ENCODE data around the gene SH2D4B. TPM values are rescaled to one million over a fixed set of nuclear protein-coding genes. Genes with fewer than 3 reads are reported as not detected.
A peak's percentile ranks its signal among the peaks of the same experiment; 100 is the strongest.

The SH2D4B gene
- total and polyA plus RNA-seq, 2 of the 13 experiments (the other 11 are each of a cell fraction or from before 2014, with no cell fraction given), result not detected

GRCh38 chr10:80491251-80492102 lies 46.2 kb upstream of the SH2D4B start (continued):
- 0 out of 2 replicates have a peak, but pooled peaks have one; percentile 27 for TF ChIP-seq ZC3H13 (CRISPR knock-in tag; IDR thresholded peaks at IDR 0.05)
- no peak for TF ChIP-seq ZNF839 (CRISPR knock-in tag; IDR thresholded peaks at IDR 0.05; ENCODE audit: borderline replicate concordance)
- TF ChIP-seq ZBTB7B (CRISPR knock-in tag; IDR thresholded peaks at IDR 0.05), result peak; percentile 83
- TF ChIP-seq ZNF691 (CRISPR knock-in tag; IDR thresholded peaks at IDR 0.05; ENCODE audit: borderline replicate concordance, low read depth), result no peak
- TF ChIP-seq RXRA (CRISPR knock-in tag; IDR thresholded peaks at IDR 0.05), result peak; percentile 73; the same call in 1 of the 2 replicates
- 0 out of 2 replicates have a peak, but pooled peaks have one; percentile 66 for TF ChIP-seq ZSCAN21 (CRISPR knock-in tag; IDR thresholded peaks at IDR 0.05; ENCODE audit: borderline replicate concordance)
- no peak for TF ChIP-seq ARNT (IDR thresholded peaks at IDR 0.05)
- TF ChIP-seq PRPF4 (IDR thresholded peaks at IDR 0.05; ENCODE audit: low read depth, low read length, poor library complexity, severe bottlenecking), result no peak
- TF ChIP-seq ZBTB20 (CRISPR knock-in tag; IDR thresholded peaks at IDR 0.05; ENCODE audit: borderline replicate concordance, low read depth), result no peak
- no peak for TF ChIP-seq KAT7 (CRISPR knock-in tag; IDR thresholded peaks at IDR 0.05; ENCODE audit: borderline replicate concordance)
- no peak for TF ChIP-seq GRHL1 (CRISPR knock-in tag; conservative IDR thresholded peaks at IDR 0.05)
- TF ChIP-seq ZNF335 (CRISPR knock-in tag; IDR thresholded peaks at IDR 0.05), result peak; percentile 69; the same call in 1 of the 2 replicates
- TF ChIP-seq NR2F6 (IDR thresholded peaks at IDR 0.05), result peak; percentile 35; the same call in 1 of the 2 replicates
- TF ChIP-seq NR2F6 (CRISPR knock-in tag; IDR thresholded peaks at IDR 0.05), result peak; percentile 65; the same call in 1 of the 2 replicates
- peak; percentile 35; the same call in 1 of the 2 replicates for TF ChIP-seq SOX13 (IDR thresholded peaks at IDR 0.05)
- peak in 1 of 2 experiments; percentile 75; a peak in 2 of 4 replicates for TF ChIP-seq SOX13 (CRISPR knock-in tag; conservative IDR thresholded peaks at IDR 0.05 in 1 of 2, IDR thresholded peaks at IDR 0.05 in 1 of 2)
- TF ChIP-seq CERS6 (CRISPR knock-in tag; IDR thresholded peaks at IDR 0.05), result no peak
- TF ChIP-seq KAT8 (CRISPR knock-in tag; IDR thresholded peaks at IDR 0.05), result peak; percentile 61; the same call in 1 of the 2 replicates
- peak; percentile 85 for TF ChIP-seq ZNF652 (CRISPR knock-in tag; IDR thresholded peaks at IDR 0.05; ENCODE audit: borderline replicate concordance, low read depth)
- peak; percentile 90 for TF ChIP-seq HDAC2 (CRISPR knock-in tag; IDR thresholded peaks at IDR 0.05)
- TF ChIP-seq MTA3 (CRISPR knock-in tag; IDR thresholded peaks at IDR 0.05), result no peak
- no peak for TF ChIP-seq SMAD3 (CRISPR knock-in tag; IDR thresholded peaks at IDR 0.05)
- TF ChIP-seq ERF (CRISPR knock-in tag; IDR thresholded peaks at IDR 0.05), result peak; percentile 69; the same call in 1 of the 2 replicates

Data from HepG2 (cell line).